Neural cell (in vitro differentiated cells): Measurements from ENCODE around the gene ZDHHC14. TPM values are rescaled to one million over a fixed set of nuclear protein-coding genes. Genes with fewer than 3 reads are reported as not detected.

ENCODE experiments used
- H2AFZ ChIP-seq: fragments of 200-600, 300-800 bp; sonication (generic), shearing (Covaris generic); 2 replicates; pipeline ENCODE4 v1.6.0; 2014; ENCODE audit warnings: low read depth, mild to moderate bottlenecking, antibody characterized with exemption, low read length, moderate library complexity
- H3F3A ChIP-seq: fragments of 200-600 bp; shearing (Covaris generic); 2 replicates; pipeline ENCODE4 v1.6.1; 2016; ENCODE audit warnings: mild to moderate bottlenecking, moderate library complexity, mixed read lengths, antibody characterized with exemption, low read length; ENCODE audit not compliant: insufficient read depth, poor library complexity, severe bottlenecking
- H3K27ac ChIP-seq: fragments of 200-600, 300-800 bp; sonication (generic), shearing (Covaris generic); 2 replicates; pipeline ENCODE4 v1.5.1; 2014; ENCODE audit warnings: mild to moderate bottlenecking, low read length, moderate library complexity
- H3K27me3 ChIP-seq: fragments of 300-800, 200-600 bp; sonication (generic), shearing (Covaris generic); 2 replicates; pipeline ENCODE4 v1.6.0; 2014; ENCODE audit warnings: mild to moderate bottlenecking, low read depth, low read length, moderate library complexity; ENCODE audit not compliant: insufficient read depth
- H3K36me3 ChIP-seq: fragments of 300-800, 200-600 bp; sonication (generic), shearing (Covaris generic); 2 replicates; pipeline ENCODE4 v1.5.1; 2014; ENCODE audit warnings: mild to moderate bottlenecking, antibody characterized with exemption, low read length, moderate library complexity; ENCODE audit not compliant: insufficient read depth
- H3K4me2 ChIP-seq: fragments of 300-800, 200-600 bp; sonication (generic), shearing (Covaris generic); 2 replicates; pipeline ENCODE4 v1.6.0; 2014; ENCODE audit warnings: mild to moderate bottlenecking, low read length
- H3K4me3 ChIP-seq: fragments of 300-800, 200-600 bp; sonication (generic), shearing (Covaris generic); 2 replicates; pipeline ENCODE4 v1.5.1; 2014; ENCODE audit warnings: mild to moderate bottlenecking, low read length, moderate library complexity
- H3K79me2 ChIP-seq: fragments of 200-600 bp; shearing (Covaris generic); replicated peaks from 2 replicates; pipeline ENCODE4 v1.6.0; 2014; ENCODE audit warnings: mild to moderate bottlenecking, low read length, moderate library complexity; ENCODE audit not compliant: insufficient read depth
- H3K9ac ChIP-seq: fragments of 300-800, 200-600 bp; sonication (generic), shearing (Covaris generic); 2 replicates; pipeline ENCODE4 v1.6.1; 2016; ENCODE audit warnings: mild to moderate bottlenecking, low read length, mixed read lengths
- H3K9me2 ChIP-seq: fragments of 200-600 bp; shearing (Covaris generic); 2 replicates; pipeline ENCODE4 v1.6.1; 2016; ENCODE audit warnings: mild to moderate bottlenecking, low read length, mixed read lengths; ENCODE audit not compliant: insufficient read depth
- H3K9me3 ChIP-seq: fragments of 200-600, 300-800 bp; sonication (generic), shearing (Covaris generic); 2 replicates; pipeline ENCODE4 v1.6.1; 2016; ENCODE audit warnings: mild to moderate bottlenecking, mixed run types, low read length, moderate library complexity, mixed read lengths
- H4K20me1 ChIP-seq: fragments of 200-600 bp; shearing (Covaris generic); 2 replicates; pipeline ENCODE4 v1.6.1; 2016; ENCODE audit warnings: mild to moderate bottlenecking, mixed run types; ENCODE audit not compliant: insufficient read depth
- CTCF ChIP-seq: fragments of 450-650 bp; IDR thresholded peaks from 2 replicates; pipeline ENCODE4 v1.5.1; 2014; ENCODE audit warnings: antibody characterized with exemption, mild to moderate bottlenecking, moderate library complexity; ENCODE audit not compliant: poor library complexity, severe bottlenecking
- EP300 ChIP-seq: fragments of 450-650 bp; conservative IDR thresholded peaks from 2 replicates; pipeline ENCODE4 v1.6.1; 2014; ENCODE audit warnings: antibody characterized with exemption, mild to moderate bottlenecking, moderate library complexity; ENCODE audit not compliant: poor library complexity, severe bottlenecking
- EZH2 ChIP-seq: fragments of 200-600, 300-800 bp; shearing (Covaris generic), sonication (generic); IDR thresholded peaks from 2 replicates; pipeline ENCODE4 v1.6.1; 2014; ENCODE audit warnings: antibody characterized with exemption, low read length, borderline replicate concordance, mild to moderate bottlenecking; ENCODE audit not compliant: insufficient read depth, poor library complexity, severe bottlenecking
- MXI1 ChIP-seq: fragments of 450-650 bp; conservative IDR thresholded peaks from 2 replicates; pipeline ENCODE4 v1.6.1; 2014; ENCODE audit warnings: antibody characterized with exemption, mild to moderate bottlenecking; ENCODE audit not compliant: poor library complexity, severe bottlenecking
- POLR2AphosphoS5 ChIP-seq: IDR thresholded peaks from 2 replicates; pipeline ENCODE4 v1.6.1; 2012
- RAD21 ChIP-seq: fragments of 450-650 bp; conservative IDR thresholded peaks from 2 replicates; pipeline ENCODE4 v1.6.1; 2014; ENCODE audit warnings: antibody characterized with exemption, mild to moderate bottlenecking, moderate library complexity
- REST ChIP-seq: IDR thresholded peaks from 2 replicates; pipeline ENCODE4 v1.6.1; 2012; ENCODE audit warnings: borderline replicate concordance
- SMC3 ChIP-seq: fragments of 450-650 bp; conservative IDR thresholded peaks from 2 replicates; pipeline ENCODE4 v1.6.1; 2014; ENCODE audit warnings: antibody characterized with exemption, mild to moderate bottlenecking, moderate library complexity; ENCODE audit not compliant: poor library complexity
- TAF1 ChIP-seq: IDR thresholded peaks from 2 replicates; pipeline ENCODE4 v1.6.1; 2012; ENCODE audit warnings: low read depth
- polyA plus RNA-seq: library from polyadenylated mRNA; depleted of rRNA; stranded (reverse); fragments of >200 nt; gene quantifications from 2 replicates; pipeline ENCODE4 v1.2.3, GENCODE V29; 2014

ZDHHC14 gene
- polyA plus RNA-seq, 1 donor from 2014 or later: 4.1 TPM

GRCh38 chr6:157511682-157512381, 130.8 kb downstream of the ZDHHC14 start:
- Histone ChIP-seq H3K9ac (no peak overlapping the region), H4K20me1 (no peaks in the 10 kb centered on the region), H3K27ac (peak overlapping the region; percentile 72), H3K36me3 (no peaks in the 10 kb centered on the region), H3K9me3 (no peaks in the 10 kb centered on the region), H3K9me2 (no peaks in the 10 kb centered on the region), H3K4me3 (no peak overlapping the region), H3K27me3 (no peaks in the 10 kb centered on the region), H3K79me2 (no peaks in the 10 kb centered on the region), H3K4me2 (no peak overlapping the region), H3F3A (no peaks in the 10 kb centered on the region), H2AFZ (no peak overlapping the region)
- TF ChIP-seq TAF1 (no peak), CTCF (no peak), REST (no peak), EZH2 (no peak), EP300 (no peak), SMC3 (no peak), RAD21 (no peak), POLR2AphosphoS5 (no peak), MXI1 (no peak)

- Histone ChIP-seq H3K36me3 (no peaks in the 10 kb centered on the region), H2AFZ (no peak overlapping the region), H3K4me3 (peak overlapping the region; percentile 38), H3K4me2 (no peak overlapping the region), H3F3A (no peaks in the 10 kb centered on the region), H3K27me3 (no peaks in the 10 kb centered on the region), H3K9me3 (no peaks in the 10 kb centered on the region), H4K20me1 (no peaks in the 10 kb centered on the region), H3K79me2 (no peaks in the 10 kb centered on the region), H3K27ac (peak overlapping the region; percentile 72), H3K9me2 (no peaks in the 10 kb centered on the region), H3K9ac (peak overlapping the region; percentile 46)
- no peak for TF ChIP-seq CTCF
- TF ChIP-seq EZH2: no peak
- no peak for TF ChIP-seq MXI1
- TF ChIP-seq SMC3: no peak
- TF ChIP-seq EP300: no peak
- TF ChIP-seq REST: no peak
- TF ChIP-seq POLR2AphosphoS5: no peak
- no peak for TF ChIP-seq RAD21
- TF ChIP-seq TAF1: no peak
These were observed 131.3 kb downstream of the ZDHHC14 start for GRCh38 chr6:157512382-157512682.
